ENCODE measurements around the gene MSI2.

Gene MSI2

DNA sequence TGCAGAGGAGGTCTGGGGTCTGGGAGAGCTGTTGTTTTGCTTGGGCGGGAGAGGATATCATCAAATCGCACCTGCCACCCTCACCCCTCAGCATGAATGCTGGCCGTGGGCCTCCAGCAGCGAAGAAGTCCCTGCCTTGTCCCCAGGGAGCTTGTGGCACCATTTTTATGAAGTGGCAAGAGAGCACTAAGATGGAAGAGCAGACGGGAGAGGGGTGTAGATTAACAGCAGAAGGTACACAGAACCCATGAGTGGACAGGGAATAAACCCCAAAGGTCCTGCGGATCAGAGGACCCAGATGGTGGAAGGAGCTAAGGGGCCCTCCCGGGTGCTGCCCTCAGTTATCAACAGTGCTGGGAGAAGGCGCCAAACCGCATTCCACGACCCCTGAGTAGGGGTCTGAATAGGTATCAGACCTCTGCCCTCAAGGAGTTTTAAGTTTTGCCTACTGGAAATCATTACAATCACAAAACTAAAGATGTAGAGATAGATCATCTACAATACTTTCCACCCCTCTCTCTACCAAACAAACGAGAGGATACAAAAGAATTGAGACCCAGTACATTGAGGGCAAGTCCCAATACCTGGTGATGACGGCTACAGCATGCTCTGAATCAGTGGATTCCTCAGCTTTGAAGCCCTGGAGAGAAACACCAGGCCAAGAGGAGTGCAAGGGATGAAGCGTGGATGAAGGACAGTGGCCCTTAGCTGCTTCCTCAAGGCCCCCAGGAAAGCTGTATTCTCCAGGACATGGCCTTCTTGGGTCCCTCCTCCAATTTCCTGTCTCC lies 428.6 kb downstream of the MSI2 start:
- Histone ChIP-seq H3K27me3 (ENCODE audit: insufficient read depth, low read length, poor library complexity) (no peaks in the 10 kb centered on the region), H4K8ac (ENCODE audit: low read depth, low read length) (no peak overlapping the region), H2BK120ac (ENCODE audit: low read depth, low read length) (no peak overlapping the region), H3K79me2 (ENCODE audit: control insufficient read depth, insufficient read depth, low read length) (no peaks in the 10 kb centered on the region), H3K4me2 (ENCODE audit: low read length) (no peak overlapping the region), H4K5ac (ENCODE audit: low read length) (no peak overlapping the region), H3K56ac (ENCODE audit: low read length) (no peak overlapping the region), H2BK15ac (replicated peaks; ENCODE audit: low read depth) (no peak overlapping the region), H3K4ac (ENCODE audit: low read depth, low read length) (no peak overlapping the region), H3K36me3 (ENCODE audit: control insufficient read depth, insufficient read depth, low read length) (no peaks in the 10 kb centered on the region), H3K23ac (ENCODE audit: low read length) (no peak overlapping the region), H2AK5ac (ENCODE audit: low read length) (no peak overlapping the region), H3K4me1 (ENCODE audit: control insufficient read depth, low read depth, low read length) (peaks cover 2% of the 10 kb centered on the region), H3K9ac (ENCODE audit: low read length) (no peak overlapping the region), H2BK5ac (ENCODE audit: low read length) (no peak overlapping the region), H3K79me1 (ENCODE audit: low read length) (no peaks in the 10 kb centered on the region), H3K18ac (ENCODE audit: low read length) (no peak overlapping the region), H3K27ac (ENCODE audit: low read depth, low read length) (no peak overlapping the region), H3K4me3 (ENCODE audit: low read length) (no peak overlapping the region)
- DNase-seq: no peak
- no CpG with 5 or more reads among the region's 13 CpGs for WGBS (ENCODE audit: extremely low coverage, insufficient coverage, low lambda C conversion rate)

- no peaks in the 10 kb centered on the region for H3K79me2 ChIP-seq (ENCODE audit: control insufficient read depth, insufficient read depth, low read length)
- no peak overlapping the region for H3K4me2 ChIP-seq (ENCODE audit: low read length)
- no peaks in the 10 kb centered on the region for H3K36me3 ChIP-seq (ENCODE audit: control insufficient read depth, insufficient read depth, low read length)
- no peaks in the 10 kb centered on the region for H3K27me3 ChIP-seq (ENCODE audit: insufficient read depth, low read length, poor library complexity)
- no peak overlapping the region for H4K5ac ChIP-seq (ENCODE audit: low read length)
- H3K56ac ChIP-seq (ENCODE audit: low read length): no peak overlapping the region
- H3K23ac ChIP-seq (ENCODE audit: low read length): no peak overlapping the region
- no peak overlapping the region for H3K4ac ChIP-seq (ENCODE audit: low read depth, low read length)
- H2BK15ac ChIP-seq (replicated peaks; ENCODE audit: low read depth): no peak overlapping the region
- no peak overlapping the region for H2BK120ac ChIP-seq (ENCODE audit: low read depth, low read length)
- no peak overlapping the region for H3K18ac ChIP-seq (ENCODE audit: low read length)
- H2AK5ac ChIP-seq (ENCODE audit: low read length): no peak overlapping the region
- no peak for DNase-seq
- H3K4me3 ChIP-seq (ENCODE audit: low read length): no peak overlapping the region
- no peak overlapping the region for H3K27ac ChIP-seq (ENCODE audit: low read depth, low read length)
- no peaks in the 10 kb centered on the region for H3K79me1 ChIP-seq (ENCODE audit: low read length)
- no peak overlapping the region for H4K8ac ChIP-seq (ENCODE audit: low read depth, low read length)
- no peak overlapping the region for H3K9ac ChIP-seq (ENCODE audit: low read length)
- H3K4me1 ChIP-seq (ENCODE audit: control insufficient read depth, low read depth, low read length): peaks cover 2% of the 10 kb centered on the region
- no peak overlapping the region for H2BK5ac ChIP-seq (ENCODE audit: low read length)
- no CpG with 5 or more reads among the region's 7 CpGs for WGBS (ENCODE audit: extremely low coverage, insufficient coverage, low lambda C conversion rate)
Measured at GRCh38 chr17:57685499-57686132, 429.3 kb downstream of the MSI2 start.

GRCh38 chr17:57687642-57688041 lies 431.3 kb downstream of the MSI2 start:
- H3K4me2 ChIP-seq (ENCODE audit: low read length): no peak overlapping the region
- H2BK5ac ChIP-seq (ENCODE audit: low read length): no peak overlapping the region
- DNase-seq: no peak
- no peak overlapping the region for H3K4me3 ChIP-seq (ENCODE audit: low read length)
- no peak overlapping the region for H4K5ac ChIP-seq (ENCODE audit: low read length)
- H2BK120ac ChIP-seq (ENCODE audit: low read depth, low read length): no peak overlapping the region
- H3K79me2 ChIP-seq (ENCODE audit: control insufficient read depth, insufficient read depth, low read length): no peaks in the 10 kb centered on the region
- H3K4ac ChIP-seq (ENCODE audit: low read depth, low read length): no peak overlapping the region
- no peak overlapping the region for H4K8ac ChIP-seq (ENCODE audit: low read depth, low read length)
- no peak overlapping the region for H3K9ac ChIP-seq (ENCODE audit: low read length)
- no peak overlapping the region for H2BK15ac ChIP-seq (replicated peaks; ENCODE audit: low read depth)
- H3K27me3 ChIP-seq (ENCODE audit: insufficient read depth, low read length, poor library complexity): no peaks in the 10 kb centered on the region
- H3K4me1 ChIP-seq (ENCODE audit: control insufficient read depth, low read depth, low read length): peaks cover 2% of the 10 kb centered on the region
- H3K36me3 ChIP-seq (ENCODE audit: control insufficient read depth, insufficient read depth, low read length): no peaks in the 10 kb centered on the region
- no peak overlapping the region for H2AK5ac ChIP-seq (ENCODE audit: low read length)
- no peaks in the 10 kb centered on the region for H3K79me1 ChIP-seq (ENCODE audit: low read length)
- H3K56ac ChIP-seq (ENCODE audit: low read length): no peak overlapping the region
- H3K18ac ChIP-seq (ENCODE audit: low read length): no peak overlapping the region
- H3K23ac ChIP-seq (ENCODE audit: low read length): no peak overlapping the region
- H3K27ac ChIP-seq (ENCODE audit: low read depth, low read length): no peak overlapping the region

DNA sequence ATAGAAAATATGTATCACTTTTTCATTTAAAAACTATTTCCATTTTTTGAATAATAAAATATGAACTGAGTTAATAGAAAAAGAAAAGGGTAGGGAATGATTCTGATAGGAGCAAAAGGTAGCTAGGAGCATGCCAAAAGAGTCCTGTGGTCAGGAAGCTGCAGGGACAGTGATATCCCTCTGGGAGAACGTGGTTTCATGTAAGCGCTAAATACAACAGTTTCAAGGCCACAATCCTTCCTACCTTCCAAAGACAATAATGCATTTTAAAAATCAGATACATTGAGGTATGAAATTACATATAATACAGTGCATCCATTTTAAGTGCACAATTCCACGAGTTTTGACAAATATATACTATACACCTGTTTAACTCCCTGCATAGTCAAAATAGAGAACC lies 432.9 kb downstream of the MSI2 start:
- H3K23ac ChIP-seq (ENCODE audit: low read length): no peak overlapping the region
- H2BK5ac ChIP-seq (ENCODE audit: low read length): no peak overlapping the region
- DNase-seq: no peak
- H2AK5ac ChIP-seq (ENCODE audit: low read length): no peak overlapping the region
- H2BK120ac ChIP-seq (ENCODE audit: low read depth, low read length): no peak overlapping the region
- no CpG with 5 or more reads among the region's 3 CpGs for WGBS (ENCODE audit: extremely low coverage, insufficient coverage, low lambda C conversion rate)
- H4K5ac ChIP-seq (ENCODE audit: low read length): no peak overlapping the region
- H3K36me3 ChIP-seq (ENCODE audit: control insufficient read depth, insufficient read depth, low read length): no peaks in the 10 kb centered on the region
- H3K79me1 ChIP-seq (ENCODE audit: low read length): no peaks in the 10 kb centered on the region
- H3K27ac ChIP-seq (ENCODE audit: low read depth, low read length): no peak overlapping the region
- H3K4me3 ChIP-seq (ENCODE audit: low read length): no peak overlapping the region
- H2BK15ac ChIP-seq (replicated peaks; ENCODE audit: low read depth): no peak overlapping the region
- H3K79me2 ChIP-seq (ENCODE audit: control insufficient read depth, insufficient read depth, low read length): no peaks in the 10 kb centered on the region
- H3K4me1 ChIP-seq (ENCODE audit: control insufficient read depth, low read depth, low read length): peaks cover 2% of the 10 kb centered on the region
- H3K4ac ChIP-seq (ENCODE audit: low read depth, low read length): no peak overlapping the region
- no peak overlapping the region for H3K18ac ChIP-seq (ENCODE audit: low read length)
- no peak overlapping the region for H3K4me2 ChIP-seq (ENCODE audit: low read length)
- H3K56ac ChIP-seq (ENCODE audit: low read length): no peak overlapping the region
- H4K8ac ChIP-seq (ENCODE audit: low read depth, low read length): no peak overlapping the region
- no peaks in the 10 kb centered on the region for H3K27me3 ChIP-seq (ENCODE audit: insufficient read depth, low read length, poor library complexity)
- no peak overlapping the region for H3K9ac ChIP-seq (ENCODE audit: low read length)

GRCh38 chr17:57691939-57692338 lies 435.6 kb downstream of the MSI2 start:
- Histone ChIP-seq H3K27ac (ENCODE audit: low read depth, low read length) (no peak overlapping the region), H3K18ac (ENCODE audit: low read length) (no peak overlapping the region), H2BK15ac (replicated peaks; ENCODE audit: low read depth) (no peak overlapping the region), H3K9ac (ENCODE audit: low read length) (no peak overlapping the region), H3K79me1 (ENCODE audit: low read length) (no peaks in the 10 kb centered on the region), H3K4me3 (ENCODE audit: low read length) (no peak overlapping the region), H2BK120ac (ENCODE audit: low read depth, low read length) (no peak overlapping the region), H2AK5ac (ENCODE audit: low read length) (no peak overlapping the region), H4K5ac (ENCODE audit: low read length) (no peak overlapping the region), H3K56ac (ENCODE audit: low read length) (no peak overlapping the region), H3K23ac (ENCODE audit: low read length) (no peak overlapping the region), H3K4ac (ENCODE audit: low read depth, low read length) (no peak overlapping the region), H2BK5ac (ENCODE audit: low read length) (no peak overlapping the region), H3K36me3 (ENCODE audit: control insufficient read depth, insufficient read depth, low read length) (no peaks in the 10 kb centered on the region), H3K4me2 (ENCODE audit: low read length) (no peak overlapping the region), H3K4me1 (ENCODE audit: control insufficient read depth, low read depth, low read length) (no peaks in the 10 kb centered on the region), H3K27me3 (ENCODE audit: insufficient read depth, low read length, poor library complexity) (no peaks in the 10 kb centered on the region), H4K8ac (ENCODE audit: low read depth, low read length) (no peak overlapping the region), H3K79me2 (ENCODE audit: control insufficient read depth, insufficient read depth, low read length) (no peaks in the 10 kb centered on the region)
- no peak for DNase-seq
- no CpG with 5 or more reads among the region's 1 CpG for WGBS (ENCODE audit: extremely low coverage, insufficient coverage, low lambda C conversion rate)

DNA sequence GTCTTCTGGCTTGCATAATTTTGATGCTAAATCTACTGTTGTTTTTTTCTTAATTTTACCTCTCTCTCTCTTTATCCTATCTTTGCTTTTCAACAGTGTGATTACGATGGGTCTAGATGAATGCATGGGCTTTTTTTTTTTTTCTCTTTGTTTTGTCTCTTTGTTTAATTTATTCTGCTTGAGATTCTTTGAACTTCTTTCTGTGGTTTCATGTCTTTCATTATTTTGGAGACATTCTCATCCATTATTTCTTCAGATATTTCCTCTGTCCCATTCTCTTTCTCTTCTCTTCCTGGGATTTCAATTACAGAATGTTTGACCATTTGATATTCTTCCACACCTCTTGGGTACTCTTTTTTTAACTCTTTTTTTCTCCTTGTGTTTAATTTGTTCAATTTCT lies 436.4 kb downstream of the MSI2 start:
- H3K18ac ChIP-seq (ENCODE audit: low read length): no peak overlapping the region
- H3K9ac ChIP-seq (ENCODE audit: low read length): no peak overlapping the region
- no peak overlapping the region for H2BK15ac ChIP-seq (replicated peaks; ENCODE audit: low read depth)
- H3K4me2 ChIP-seq (ENCODE audit: low read length): no peak overlapping the region
- no peak overlapping the region for H2BK5ac ChIP-seq (ENCODE audit: low read length)
- no peak overlapping the region for H2BK120ac ChIP-seq (ENCODE audit: low read depth, low read length)
- H2AK5ac ChIP-seq (ENCODE audit: low read length): no peak overlapping the region
- WGBS (ENCODE audit: extremely low coverage, insufficient coverage, low lambda C conversion rate): no CpG with 5 or more reads among the region's 1 CpG
- H3K4ac ChIP-seq (ENCODE audit: low read depth, low read length): no peak overlapping the region
- no peaks in the 10 kb centered on the region for H3K79me2 ChIP-seq (ENCODE audit: control insufficient read depth, insufficient read depth, low read length)
- no peaks in the 10 kb centered on the region for H3K36me3 ChIP-seq (ENCODE audit: control insufficient read depth, insufficient read depth, low read length)
- no peak overlapping the region for H3K56ac ChIP-seq (ENCODE audit: low read length)
- no peaks in the 10 kb centered on the region for H3K27me3 ChIP-seq (ENCODE audit: insufficient read depth, low read length, poor library complexity)
- no peak overlapping the region for H3K23ac ChIP-seq (ENCODE audit: low read length)
- H4K8ac ChIP-seq (ENCODE audit: low read depth, low read length): no peak overlapping the region
- no peak overlapping the region for H3K4me3 ChIP-seq (ENCODE audit: low read length)
- no peak for DNase-seq
- no peaks in the 10 kb centered on the region for H3K79me1 ChIP-seq (ENCODE audit: low read length)
- no peak overlapping the region for H4K5ac ChIP-seq (ENCODE audit: low read length)
- no peak overlapping the region for H3K27ac ChIP-seq (ENCODE audit: low read depth, low read length)
- no peaks in the 10 kb centered on the region for H3K4me1 ChIP-seq (ENCODE audit: control insufficient read depth, low read depth, low read length)
